Tibial artery (tissue), 4 donors: Measurements from ENCODE around the gene KRTAP5-9.
"Not testable (repeated sequence)": the region's sequence is repeated elsewhere in the genome, so short reads cannot be mapped to it uniquely, and the experiment has no call there.

Experiments
- DNase-seq, 2 donors: peaks; one replicate each; pipeline ENCODE4 v3.0.0-alpha.2; 2019
- H3K27ac ChIP-seq, 2 donors: fragments of 200-600 bp; sonication (generic) in 1 of 2; 1 replicate in 1 of 2; 2 replicates in 1 of 2; pipeline ENCODE4 v1.5.1; 2018 to 2019; ENCODE audit warnings: mild to moderate bottlenecking in 1 of 2
- H3K27me3 ChIP-seq, 2 donors: fragments of 200-600 bp; sonication (generic) in 1 of 2; one replicate each; pipeline versions ENCODE4 v1.5.1 to v1.6.0; 2016 to 2019
- H3K36me3 ChIP-seq, 3 donors: fragments of 200-600 bp; sonication (generic) in 2 of 3; one replicate each; pipeline ENCODE4 v1.5.1; 2016 to 2019; ENCODE audit warnings: mild to moderate bottlenecking in 2 of 3
- H3K4me1 ChIP-seq, 4 donors: fragments of 200-600 bp; sonication (generic) in 2 of 4; 1 replicate in 3 of 4; 2 replicates in 1 of 4; pipeline ENCODE4 v1.5.1; 2016 to 2019
- H3K4me3 ChIP-seq, 2 donors: fragments of 200-600 bp; sonication (generic) in 1 of 2; 1 replicate in 1 of 2; 2 replicates in 1 of 2; pipeline ENCODE4 v1.5.1; 2018 to 2019; ENCODE audit warnings: mild to moderate bottlenecking in 2 of 2
- H3K9me3 ChIP-seq, 3 donors: fragments of 200-600 bp; sonication (generic) in 1 of 3; one replicate each; pipeline ENCODE4 v1.5.1; 2016 to 2019
- CTCF ChIP-seq, 2 experiments: fragments of 200-600 bp in 1 of 2; fragments of 450-650 bp in 1 of 2; IDR thresholded peaks; one replicate each; pipeline ENCODE4 v1.5.1; 2017 to 2019; ENCODE audit warnings: antibody characterized with exemption in 2 of 2, mild to moderate bottlenecking in 1 of 2, moderate library complexity in 1 of 2
- intact Hi-C: fragments of 100-400 bp; cut with DNase I; formaldehyde crosslinking; loops from one replicate; pipeline ENCODE4 v1.15.0; 2023; ENCODE audit warnings: low total_unique reads

The KRTAP5-9 gene

DNA sequence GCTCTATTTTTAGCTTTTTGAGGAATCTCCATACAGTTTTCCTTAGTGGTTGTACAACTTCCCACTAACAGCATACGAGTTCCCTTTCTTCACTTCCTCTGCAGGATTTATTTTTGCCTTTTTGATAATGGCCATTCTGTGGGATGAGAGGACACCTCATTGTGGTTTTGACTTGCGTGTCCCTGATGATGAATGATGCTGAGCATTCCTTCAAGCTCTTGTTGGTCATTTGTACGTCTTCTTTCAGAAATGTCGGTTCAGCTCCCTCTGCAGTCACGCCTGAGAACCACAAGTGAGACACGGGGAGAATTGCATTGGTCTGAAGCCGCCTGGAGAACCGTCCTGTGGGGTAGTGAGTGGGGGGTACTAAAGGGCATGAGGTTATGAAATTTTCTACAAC is 15.2 kb downstream of the KRTAP5-9 start:
- peaks cover 0 to 20% of the 10 kb centered on the region in 2 donors for H3K27me3 ChIP-seq
- H3K9me3 ChIP-seq, result peaks cover 0 to 3% (median 0%) of the 10 kb centered on the region in 3 donors
- intact Hi-C loops, result no loop called here
- no peaks in the 10 kb centered on the region for H3K36me3 ChIP-seq
- TF ChIP-seq CTCF (IDR thresholded peaks at IDR 0.05), result no peak
- no peak for DNase-seq
- peaks cover 0 to 3% (median 0%) of the 10 kb centered on the region in 4 donors for H3K4me1 ChIP-seq
- no peak overlapping the region for H3K4me3 ChIP-seq
- no peak overlapping the region for H3K27ac ChIP-seq

GRCh38 chr11:71564430-71564829 is 16.2 kb downstream of the KRTAP5-9 start:
- TF ChIP-seq CTCF (IDR thresholded peaks at IDR 0.05), result no peak

GRCh38 chr11:71565263-71565662 is 17.0 kb downstream of the KRTAP5-9 start, which contains the start of gene KRTAP5-10:
Gene KRTAP5-10 (plus strand): TSS chr11:71565563. CDS start chr11:71565588, 25 bp downstream.
- intact Hi-C loops, result no loop called here
- TF ChIP-seq CTCF (IDR thresholded peaks at IDR 0.05), result no peak
- Histone ChIP-seq H3K4me3 (no peak within 1 kb of the TSS), H3K36me3 (no peaks in the 10 kb centered on the region), H3K9me3 (peaks cover 0 to 3% (median 0%) of the 10 kb centered on the region in 3 donors), H3K27me3 (peaks cover 0 to 20% of the 10 kb centered on the region in 2 donors), H3K27ac (no peak within 1 kb of the TSS), H3K4me1 (peaks cover 0 to 3% (median 0%) of the 10 kb centered on the region in 4 donors)
- DNase-seq, result no peak

More at GRCh38 chr11:71564430-71564829, 16.2 kb downstream of the KRTAP5-9 start:
- Histone ChIP-seq H3K27me3 (peaks cover 0 to 20% of the 10 kb centered on the region in 2 donors), H3K27ac (no peak overlapping the region), H3K4me3 (no peak overlapping the region), H3K36me3 (no peaks in the 10 kb centered on the region), H3K4me1 (peaks cover 0 to 3% (median 0%) of the 10 kb centered on the region in 4 donors), H3K9me3 (peaks cover 0 to 3% (median 0%) of the 10 kb centered on the region in 3 donors)
- intact Hi-C loops, result no loop called here
- DNase-seq, result peak in 1 of 2 donors; percentile 13

GRCh38 chr11:71566081-71566620 is 17.9 kb downstream of the KRTAP5-9 start:
- Histone ChIP-seq H3K4me3 (no peak overlapping the region), H3K36me3 (no peaks in the 10 kb centered on the region), H3K9me3 (no peaks in the 10 kb centered on the region), H3K27me3 (peaks cover 0 to 20% of the 10 kb centered on the region in 2 donors), H3K4me1 (peaks cover 0 to 3% (median 0%) of the 10 kb centered on the region in 4 donors), H3K27ac (no peak overlapping the region)
- intact Hi-C loops, result no loop called here
- DNase-seq, result peak in 1 of 2 donors; percentile 13
- TF ChIP-seq CTCF (IDR thresholded peaks at IDR 0.05), result no peak

DNA sequence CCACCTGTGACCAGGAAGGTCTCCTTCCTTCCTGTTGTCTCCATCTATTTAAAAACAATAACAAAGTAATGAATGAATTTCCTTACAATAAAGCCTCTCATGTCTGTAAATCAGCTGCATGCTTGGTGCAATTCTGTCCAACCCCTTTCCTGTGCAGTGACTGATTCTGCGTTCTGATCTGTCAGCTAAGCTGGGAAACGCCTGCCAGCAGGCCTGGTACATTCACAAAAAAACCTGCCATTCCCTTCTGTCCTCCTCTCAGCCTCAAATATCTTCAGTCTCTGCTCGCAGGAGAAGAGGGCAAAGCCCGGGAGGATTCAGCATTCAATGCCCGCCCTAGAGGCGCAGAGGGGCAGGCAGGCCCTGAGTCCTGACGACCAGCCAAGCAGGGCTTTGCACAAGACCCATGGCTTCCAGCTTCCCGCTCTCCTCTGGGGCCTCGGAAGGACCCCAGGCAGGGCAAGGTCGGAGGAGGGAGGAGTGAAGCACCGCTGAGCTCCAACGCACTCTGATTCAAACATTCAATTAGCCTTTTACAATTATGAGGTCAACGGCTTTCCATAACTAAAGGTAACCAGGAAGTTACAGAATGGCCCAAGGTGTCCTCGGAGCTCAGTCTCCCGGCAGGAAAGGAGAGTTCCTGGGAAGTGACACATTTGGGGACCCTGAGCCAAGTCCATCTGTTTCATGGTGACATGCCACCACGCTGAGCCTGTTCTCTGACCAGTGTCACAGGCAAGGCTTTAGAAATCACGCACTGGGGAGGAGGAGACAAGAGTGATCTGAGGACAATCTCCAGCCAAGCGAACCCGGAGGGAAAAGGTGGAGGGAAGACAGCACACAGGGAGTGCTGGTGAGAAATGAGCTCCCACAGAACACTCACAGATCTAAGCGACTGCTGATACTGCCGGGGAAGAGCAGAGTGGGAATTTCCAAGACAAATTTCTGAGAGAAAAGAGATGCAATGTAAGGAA is 18.7 kb downstream of the KRTAP5-9 start:
- intact Hi-C loops, H3K9me3 ChIP-seq, H3K27ac ChIP-seq: not testable (repeated sequence)

GRCh38 chr11:71567633-71568032 is 19.4 kb downstream of the KRTAP5-9 start:
- H3K27ac ChIP-seq, DNase-seq, H3K36me3 ChIP-seq, H3K9me3 ChIP-seq, H3K4me3 ChIP-seq, H3K4me1 ChIP-seq, intact Hi-C loops: not testable (repeated sequence)
- H3K27me3 ChIP-seq, result peaks cover 0 to 17% of the 10 kb centered on the region in 2 donors

More for the DNA sequence above, 18.7 kb downstream of the KRTAP5-9 start:
- H3K27me3 ChIP-seq, result peaks cover 0 to 17% of the 10 kb centered on the region in 2 donors
- not testable (repeated sequence) for H3K4me1 ChIP-seq, DNase-seq, H3K4me3 ChIP-seq, H3K36me3 ChIP-seq
